Astrocyte (in vitro differentiated cells and primary cell): ENCODE measurements around the gene CMPK2. TPM values are rescaled to one million over a fixed set of nuclear protein-coding genes. Genes with fewer than 3 reads are reported as not detected.
"Not testable (repeated sequence)": the region's sequence is repeated elsewhere in the genome, so short reads cannot be mapped to it uniquely, and the experiment has no call there.

Source experiments
- DNase-seq: peaks from one replicate; pipeline ENCODE4 v3.0.0-alpha.2; 2010; ENCODE audit warnings: low read depth
- FAIRE-seq: peaks from 2 replicates; lab custom pipeline; 2011; peaks lifted over from hg19 to GRCh38; lab: Jason Lieb, UNC
- H2AFZ ChIP-seq: 2 replicates; pipeline ENCODE4 v1.6.0; 2012; ENCODE audit warnings: low read depth, low read length, inconsistent platforms
- H3K27ac ChIP-seq: 2 replicates; pipeline ENCODE4 v1.5.1; 2011; ENCODE audit warnings: low read depth, low read length, inconsistent platforms
- H3K27me3 ChIP-seq: 2 replicates; pipeline ENCODE4 v1.6.0; 2011; ENCODE audit warnings: low read length, inconsistent platforms; ENCODE audit not compliant: insufficient read depth
- H3K36me3 ChIP-seq: 2 replicates; pipeline ENCODE4 v1.5.1; 2011; ENCODE audit warnings: low read length, inconsistent platforms; ENCODE audit not compliant: insufficient read depth
- H3K4me1 ChIP-seq: 2 replicates; pipeline ENCODE4 v1.5.1; 2011; ENCODE audit warnings: low read length, inconsistent platforms; ENCODE audit not compliant: insufficient read depth
- H3K4me2 ChIP-seq: 2 replicates; pipeline ENCODE4 v1.6.0; 2012; ENCODE audit warnings: low read length, inconsistent platforms
- H3K4me3 ChIP-seq: 2 replicates; pipeline ENCODE4 v1.5.1; 2011; ENCODE audit warnings: low read depth, mild to moderate bottlenecking, low read length, inconsistent platforms; ENCODE audit not compliant: insufficient read depth
- H3K79me2 ChIP-seq: 2 replicates; pipeline ENCODE4 v1.6.0; 2012; ENCODE audit warnings: mild to moderate bottlenecking, low read length, inconsistent platforms; ENCODE audit not compliant: insufficient read depth
- H3K9ac ChIP-seq: 2 replicates; pipeline ENCODE4 v1.6.0; 2012; ENCODE audit warnings: mild to moderate bottlenecking, low read length, inconsistent platforms
- H3K9me3 ChIP-seq: 2 replicates; pipeline ENCODE4 v1.5.1; 2012; ENCODE audit warnings: low read depth, mild to moderate bottlenecking, low read length, inconsistent platforms; ENCODE audit not compliant: insufficient read depth
- H4K20me1 ChIP-seq: 2 replicates; pipeline ENCODE4 v1.6.0; 2012; ENCODE audit warnings: low read length, inconsistent platforms; ENCODE audit not compliant: insufficient read depth
- H3K27ac Mint-ChIP-seq: one replicate; pipeline ENCODE4 v1.8.0; 2021; ENCODE audit warnings: mild to moderate bottlenecking, mixed read lengths; ENCODE audit not compliant: unreplicated experiment
- H3K27me3 Mint-ChIP-seq: one replicate; pipeline ENCODE4 v1.8.0; 2021; ENCODE audit warnings: low read depth, mixed read lengths; ENCODE audit not compliant: unreplicated experiment
- H3K36me3 Mint-ChIP-seq: one replicate; pipeline ENCODE4 v1.8.0; 2021; ENCODE audit warnings: low read depth, mixed read lengths; ENCODE audit not compliant: unreplicated experiment
- H3K4me1 Mint-ChIP-seq: one replicate; pipeline ENCODE4 v1.8.0; 2021; ENCODE audit warnings: low read depth, mixed read lengths; ENCODE audit not compliant: unreplicated experiment
- H3K4me3 Mint-ChIP-seq: one replicate; pipeline ENCODE4 v1.8.0; 2021; ENCODE audit warnings: mild to moderate bottlenecking, moderate library complexity, mixed read lengths; ENCODE audit not compliant: unreplicated experiment
- H3K9me3 Mint-ChIP-seq: one replicate; pipeline ENCODE4 v1.8.0; 2021; ENCODE audit warnings: mild to moderate bottlenecking, mixed read lengths; ENCODE audit not compliant: unreplicated experiment
- EZH2 ChIP-seq: IDR thresholded peaks from 2 replicates; pipeline ENCODE4 v1.6.1; 2012; ENCODE audit warnings: mild to moderate bottlenecking, low read length, inconsistent platforms; ENCODE audit not compliant: insufficient read depth
- total RNA-seq: library from RNA; stranded (reverse); gene quantifications from 2 replicates; pipeline ENCODE4 v1.2.1, GENCODE V29; 2021
- TF ChIP-seq, protein P1 (sequence below): IDR thresholded peaks from 2 replicates; pipeline ENCODE4 v1.5.1; 2011; ENCODE audit warnings: low read depth, mild to moderate bottlenecking, inconsistent platforms, low read length, moderate library complexity; ENCODE audit not compliant: insufficient read depth

Gene CMPK2
- total RNA-seq, 1 donor from 2014 or later: 32.5 TPM

DNA sequence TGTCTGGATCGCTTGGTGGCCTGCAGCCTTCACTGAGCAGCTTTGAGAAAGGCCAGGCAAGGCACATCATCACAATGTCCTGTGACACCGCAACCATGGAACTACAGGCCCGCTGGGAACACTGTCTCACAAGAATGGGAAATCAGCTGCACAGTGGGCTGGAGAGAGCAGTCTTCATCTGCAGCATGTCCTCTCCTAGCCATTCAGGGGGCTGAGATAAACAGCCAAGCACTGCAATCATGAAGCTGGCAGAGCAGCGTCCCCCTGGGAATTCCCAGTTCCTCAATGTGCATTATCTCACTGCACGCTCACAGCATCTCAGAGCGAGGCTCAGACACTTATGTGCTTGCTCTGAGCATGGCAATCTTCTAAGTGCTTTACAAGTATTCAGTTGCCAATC is 1.9 kb downstream of the CMPK2 start:
- Mint-ChIP-seq H3K4me3 (peak overlapping the region; percentile 86), H3K27me3 (peaks cover 4% of the 10 kb centered on the region), H3K9me3 (peaks cover 21% of the 10 kb centered on the region), H3K4me1 (peaks cover 22% of the 10 kb centered on the region), H3K36me3 (peaks cover 38% of the 10 kb centered on the region), H3K27ac (no peak overlapping the region)
- Histone ChIP-seq H3K36me3 (no peaks in the 10 kb centered on the region), H3K27ac (no peak overlapping the region), H3K9me3 (no peaks in the 10 kb centered on the region), H3K9ac (no peak overlapping the region), H3K4me2 (no peak overlapping the region), H3K4me3 (no peak overlapping the region), H3K4me1 (peaks cover 7% of the 10 kb centered on the region), H3K27me3 (peaks cover 1% of the 10 kb centered on the region), H2AFZ (no peak overlapping the region), H4K20me1 (no peaks in the 10 kb centered on the region), H3K79me2 (no peaks in the 10 kb centered on the region)
- DNase-seq (no peak), FAIRE-seq (no peak)
- no peak for TF ChIP-seq EZH2
- TF ChIP-seq, protein P1, sequence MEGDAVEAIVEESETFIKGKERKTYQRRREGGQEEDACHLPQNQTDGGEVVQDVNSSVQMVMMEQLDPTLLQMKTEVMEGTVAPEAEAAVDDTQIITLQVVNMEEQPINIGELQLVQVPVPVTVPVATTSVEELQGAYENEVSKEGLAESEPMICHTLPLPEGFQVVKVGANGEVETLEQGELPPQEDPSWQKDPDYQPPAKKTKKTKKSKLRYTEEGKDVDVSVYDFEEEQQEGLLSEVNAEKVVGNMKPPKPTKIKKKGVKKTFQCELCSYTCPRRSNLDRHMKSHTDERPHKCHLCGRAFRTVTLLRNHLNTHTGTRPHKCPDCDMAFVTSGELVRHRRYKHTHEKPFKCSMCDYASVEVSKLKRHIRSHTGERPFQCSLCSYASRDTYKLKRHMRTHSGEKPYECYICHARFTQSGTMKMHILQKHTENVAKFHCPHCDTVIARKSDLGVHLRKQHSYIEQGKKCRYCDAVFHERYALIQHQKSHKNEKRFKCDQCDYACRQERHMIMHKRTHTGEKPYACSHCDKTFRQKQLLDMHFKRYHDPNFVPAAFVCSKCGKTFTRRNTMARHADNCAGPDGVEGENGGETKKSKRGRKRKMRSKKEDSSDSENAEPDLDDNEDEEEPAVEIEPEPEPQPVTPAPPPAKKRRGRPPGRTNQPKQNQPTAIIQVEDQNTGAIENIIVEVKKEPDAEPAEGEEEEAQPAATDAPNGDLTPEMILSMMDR: no peak

DNA sequence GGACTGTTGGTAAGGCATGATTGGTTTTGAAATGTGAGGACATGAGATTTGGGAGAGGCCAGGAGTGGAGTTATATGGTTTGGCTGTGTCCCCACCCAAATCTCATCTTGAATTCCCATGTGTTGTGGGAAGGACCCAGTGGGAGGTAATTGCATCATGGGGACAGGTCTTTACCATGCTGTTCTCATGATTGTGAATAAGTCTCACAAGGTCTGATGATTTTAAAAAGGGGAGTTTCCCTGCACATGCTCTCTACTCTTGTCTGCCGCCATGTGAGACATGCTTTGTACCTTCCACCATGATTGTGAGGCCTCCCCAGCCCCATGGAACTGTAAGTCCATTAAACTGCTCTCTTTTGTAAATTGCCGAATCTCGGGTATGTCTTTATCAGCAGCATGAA is 5.4 kb downstream of the CMPK2 start:
- Histone ChIP-seq H3K9me3 (no peaks in the 10 kb centered on the region), H2AFZ (no peak overlapping the region), H3K9ac (no peak overlapping the region), H4K20me1 (no peaks in the 10 kb centered on the region), H3K27ac (no peak overlapping the region), H3K4me3 (no peak overlapping the region), H3K27me3 (no peaks in the 10 kb centered on the region), H3K79me2 (no peaks in the 10 kb centered on the region), H3K36me3 (no peaks in the 10 kb centered on the region), H3K4me1 (no peaks in the 10 kb centered on the region), H3K4me2 (no peak overlapping the region)
- Mint-ChIP-seq H3K36me3 (peaks cover 51% of the 10 kb centered on the region), H3K4me1 (peaks cover 22% of the 10 kb centered on the region), H3K27me3 (peaks cover 3% of the 10 kb centered on the region), H3K4me3 (peak overlapping the region; percentile 24), H3K27ac (no peak overlapping the region), H3K9me3 (peaks cover 27% of the 10 kb centered on the region)
- DNase-seq (no peak), FAIRE-seq (no peak)
- TF ChIP-seq EZH2: no peak
- TF ChIP-seq, protein P1: no peak

DNA sequence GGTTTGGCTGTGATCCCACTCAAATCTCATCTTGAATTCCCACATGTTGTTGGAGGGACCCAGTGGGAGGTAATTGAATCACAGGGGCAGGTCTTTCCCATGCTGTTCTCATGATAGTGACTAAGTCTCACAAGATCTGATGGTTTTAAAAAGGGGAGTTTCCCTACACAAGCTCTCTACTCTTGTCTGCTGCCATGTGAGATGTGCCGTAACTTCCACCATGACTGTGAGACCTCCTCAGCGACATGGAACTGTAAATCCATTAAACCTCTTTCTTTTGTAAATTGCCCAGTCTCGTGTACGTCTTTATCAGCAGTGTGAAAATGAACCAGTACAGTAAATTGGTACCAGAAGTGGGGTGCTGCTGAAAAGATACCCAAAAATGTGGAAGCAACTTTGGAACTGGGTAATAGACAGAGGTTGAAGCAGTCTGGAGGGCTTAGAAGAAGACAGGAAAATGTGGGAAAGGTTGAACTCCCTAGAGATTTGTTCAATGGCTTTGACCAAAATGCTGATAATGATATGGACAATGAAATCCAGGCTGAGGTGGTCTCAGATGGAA is 7.2 kb downstream of the CMPK2 start:
- Mint-ChIP-seq H3K36me3 (peaks cover 55% of the 10 kb centered on the region), H3K4me1 (peaks cover 13% of the 10 kb centered on the region), H3K9me3 (peaks cover 27% of the 10 kb centered on the region)
- not testable (repeated sequence) for FAIRE-seq, H3K27me3 Mint-ChIP-seq, H3K4me2 ChIP-seq, H2AFZ ChIP-seq, H3K36me3 ChIP-seq, H4K20me1 ChIP-seq, DNase-seq, H3K79me2 ChIP-seq, H3K4me3 ChIP-seq, H3K27me3 ChIP-seq, H3K4me3 Mint-ChIP-seq, H3K4me1 ChIP-seq, H3K27ac ChIP-seq, H3K9ac ChIP-seq, H3K27ac Mint-ChIP-seq, H3K9me3 ChIP-seq
